H1 (cell line): ENCODE data around the gene BOLA3.
"Not testable (repeated sequence)": the region's sequence is repeated elsewhere in the genome, so short reads cannot be mapped to it uniquely, and the experiment has no call there.

Source experiments
- BCL11A ChIP-seq, 2 experiments: IDR thresholded peaks; one replicate each; pipeline ENCODE4 v1.6.1; 2011; ENCODE audit warnings: low read depth in 2 of 2, low read length in 2 of 2, mild to moderate bottlenecking in 2 of 2
- CBX8 ChIP-seq: fragments of 300-800, 300-1000 bp; sonication (generic); IDR thresholded peaks from 2 replicates; pipeline ENCODE4 v1.7.1; 2016; ENCODE audit warnings: low read depth, low read length, borderline replicate concordance
- CTCF ChIP-seq, 3 experiments: IDR thresholded peaks; 1 replicate in 2 of 3; 2 replicates in 1 of 3; pipeline versions ENCODE4 v1.5.1 to v1.6.1; 2011; ENCODE audit warnings: low read length in 3 of 3, mild to moderate bottlenecking in 3 of 3, inconsistent platforms in 2 of 3, low read depth in 1 of 3, moderate library complexity in 1 of 3; ENCODE audit not compliant: insufficient read depth in 1 of 3; ENCODE audit errors: control extremely low read depth in 1 of 3
- EZH2 ChIP-seq: fragments of 200-600 bp; sonication (generic); IDR thresholded peaks from 2 replicates; pipeline ENCODE4 v1.7.1; 2012; ENCODE audit warnings: low read depth, mild to moderate bottlenecking, moderate library complexity, low read length, inconsistent platforms; ENCODE audit not compliant: severe bottlenecking
- GTF2F1 ChIP-seq: IDR thresholded peaks from 2 replicates; pipeline ENCODE4 v1.6.1; 2012; ENCODE audit warnings: low read depth, low read length, improper control_type of control experiment, borderline replicate concordance
- JUND ChIP-seq: IDR thresholded peaks from 2 replicates; pipeline ENCODE4 v1.6.1; 2011; ENCODE audit warnings: mild to moderate bottlenecking, improper control_type of control experiment, low read length
- POLR2A ChIP-seq, 2 experiments: IDR thresholded peaks; 1 replicate in 1 of 2; 2 replicates in 1 of 2; pipeline ENCODE4 v1.6.1; 2011; ENCODE audit warnings: low read depth in 2 of 2, low read length in 2 of 2, mild to moderate bottlenecking in 2 of 2; ENCODE audit errors: control extremely low read depth in 1 of 2
- POLR2AphosphoS5 ChIP-seq: IDR thresholded peaks from 2 replicates; pipeline ENCODE4 v1.6.1; 2011; ENCODE audit warnings: low read depth, low read length
- RBBP5 ChIP-seq: IDR thresholded peaks from 2 replicates; pipeline ENCODE4 v1.7.1; 2012; ENCODE audit warnings: low read depth, mild to moderate bottlenecking, inconsistent platforms, low read length, moderate library complexity, borderline replicate concordance
- TAF1 ChIP-seq: IDR thresholded peaks from 2 replicates; pipeline ENCODE4 v1.6.1; 2011; ENCODE audit warnings: mild to moderate bottlenecking, low read depth, low read length
- USF2 ChIP-seq: IDR thresholded peaks from 2 replicates; pipeline ENCODE4 v1.6.1; 2011; ENCODE audit warnings: low read length, improper control_type of control experiment
- ZNF274 ChIP-seq: IDR thresholded peaks from 2 replicates; pipeline ENCODE4 v1.7.0; 2012; ENCODE audit warnings: low read length, borderline replicate concordance; ENCODE audit errors: extremely low read depth

- not testable (repeated sequence) for TF ChIP-seq BCL11A (IDR thresholded peaks at IDR 0.05; ENCODE audit: low read depth in 2 of 2, low read length in 2 of 2); RBBP5; EZH2; JUND; USF2; CTCF (IDR thresholded peaks at IDR 0.05; ENCODE audit: control extremely low read depth in 1 of 3, insufficient read depth in 1 of 3, low read depth in 1 of 3, low read length in 3 of 3); GTF2F1; TAF1; POLR2AphosphoS5; CBX8; POLR2A (IDR thresholded peaks at IDR 0.05; ENCODE audit: control extremely low read depth in 1 of 2, low read depth in 2 of 2, low read length in 2 of 2); ZNF274
Measured at GRCh38 chr2:74186706-74187105, 39.0 kb upstream of the BOLA3 start.
